Upper lobe of right lung (tissue), 1 donor: ENCODE data around the gene PAN3. TPM values are rescaled to one million over a fixed set of nuclear protein-coding genes. Genes with fewer than 3 reads are reported as not detected.

Experiments used
- ATAC-seq: fragments of 200-7000 bp; cut with Tn5 transposase; one replicate; pipeline ENCODE4 v1.9.1; 2020; ENCODE audit warnings: mild to moderate bottlenecking, moderate library complexity
- DNase-seq: peaks from one replicate; pipeline ENCODE4 v3.0.0-alpha.2; 2020
- H3K27ac ChIP-seq: fragments of 200-600 bp; one replicate; pipeline ENCODE4 v1.8.0; 2022
- H3K27me3 ChIP-seq: fragments of 200-600 bp; one replicate; pipeline ENCODE4 v1.8.0; 2022; ENCODE audit warnings: mild to moderate bottlenecking
- H3K36me3 ChIP-seq: fragments of 200-600 bp; one replicate; pipeline ENCODE4 v1.8.0; 2022
- H3K4me1 ChIP-seq: fragments of 200-600 bp; one replicate; pipeline ENCODE4 v1.8.0; 2022
- H3K4me3 ChIP-seq: fragments of 200-600 bp; one replicate; pipeline ENCODE4 v1.8.0; 2022; ENCODE audit warnings: mild to moderate bottlenecking
- H3K9me3 ChIP-seq: fragments of 200-600 bp; one replicate; pipeline ENCODE4 v1.8.0; 2022
- intact Hi-C: fragments of 100-400 bp; cut with DNase I; formaldehyde crosslinking; loops from one replicate; pipeline ENCODE4 v1.11.0; 2022
- total RNA-seq: library from RNA; stranded (reverse); fragmentation: NEBNext Ultra II Directional; extraction: Animal tissue kit (Norgen Biotek cat#: 25700); gene quantifications from one replicate; pipeline ENCODE4 v1.2.1, GENCODE V29; 2021
- TF ChIP-seq, protein P1 (sequence below): fragments of 200-600 bp; IDR thresholded peaks from one replicate; pipeline ENCODE4 v1.8.0; 2022; ENCODE audit warnings: antibody characterized with exemption
- donor health status: DM: no; HTN: yes; CAD: no; lungs with severe emphysema.

Gene PAN3
- total RNA-seq, 1 donor from 2014 or later = 34.3 TPM

DNA sequence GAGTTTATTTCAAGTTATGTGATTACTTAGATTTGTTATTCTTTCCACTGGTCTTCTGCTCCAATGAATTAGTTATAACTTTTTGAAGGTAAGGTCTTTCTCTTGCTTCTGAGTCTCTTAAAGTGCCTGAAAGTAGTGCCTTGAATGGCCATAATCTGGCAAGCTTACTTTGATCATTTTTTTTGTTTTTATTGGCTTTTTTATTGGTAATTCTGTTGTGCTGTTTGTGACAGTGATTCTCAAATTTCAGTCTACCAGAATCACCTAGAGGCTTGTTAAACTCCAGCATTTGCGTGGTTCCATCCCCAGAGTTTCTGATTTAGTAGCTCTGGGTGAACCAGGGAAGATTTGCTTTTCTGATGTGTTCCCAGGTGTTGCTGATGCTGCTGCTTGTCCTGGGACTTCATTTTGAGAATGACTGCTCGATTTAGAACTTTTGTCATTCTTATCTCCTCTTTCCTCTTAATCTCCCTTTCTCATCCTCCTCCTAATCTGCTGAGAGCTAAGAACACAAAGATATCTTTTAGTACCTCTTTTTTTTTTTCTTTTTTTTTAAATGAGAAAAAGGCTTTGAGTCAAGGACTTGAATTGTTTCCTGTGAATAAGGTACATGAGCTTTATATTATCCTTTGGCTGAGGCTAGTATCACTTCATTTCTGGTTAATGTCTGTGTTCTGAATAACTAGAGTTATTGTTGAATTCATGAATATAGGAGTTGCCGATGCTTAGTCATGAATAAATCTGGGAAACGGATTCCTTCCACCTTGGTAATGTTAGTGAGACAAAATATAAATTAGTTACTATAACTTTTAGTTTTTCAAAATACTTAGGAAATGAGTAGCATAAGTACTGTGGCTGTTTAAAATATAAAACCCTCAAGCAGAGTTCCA is 91.4 kb downstream of the PAN3 start:
- ATAC-seq (no peak), DNase-seq (no peak)
- intact Hi-C loops = no loop called here
- Histone ChIP-seq H3K27me3 (no peaks in the 10 kb centered on the region), H3K4me1 (no peaks in the 10 kb centered on the region), H3K27ac (no peak overlapping the region), H3K9me3 (no peaks in the 10 kb centered on the region), H3K4me3 (no peak overlapping the region), H3K36me3 (peaks cover 2% of the 10 kb centered on the region)
- TF ChIP-seq, protein P1, sequence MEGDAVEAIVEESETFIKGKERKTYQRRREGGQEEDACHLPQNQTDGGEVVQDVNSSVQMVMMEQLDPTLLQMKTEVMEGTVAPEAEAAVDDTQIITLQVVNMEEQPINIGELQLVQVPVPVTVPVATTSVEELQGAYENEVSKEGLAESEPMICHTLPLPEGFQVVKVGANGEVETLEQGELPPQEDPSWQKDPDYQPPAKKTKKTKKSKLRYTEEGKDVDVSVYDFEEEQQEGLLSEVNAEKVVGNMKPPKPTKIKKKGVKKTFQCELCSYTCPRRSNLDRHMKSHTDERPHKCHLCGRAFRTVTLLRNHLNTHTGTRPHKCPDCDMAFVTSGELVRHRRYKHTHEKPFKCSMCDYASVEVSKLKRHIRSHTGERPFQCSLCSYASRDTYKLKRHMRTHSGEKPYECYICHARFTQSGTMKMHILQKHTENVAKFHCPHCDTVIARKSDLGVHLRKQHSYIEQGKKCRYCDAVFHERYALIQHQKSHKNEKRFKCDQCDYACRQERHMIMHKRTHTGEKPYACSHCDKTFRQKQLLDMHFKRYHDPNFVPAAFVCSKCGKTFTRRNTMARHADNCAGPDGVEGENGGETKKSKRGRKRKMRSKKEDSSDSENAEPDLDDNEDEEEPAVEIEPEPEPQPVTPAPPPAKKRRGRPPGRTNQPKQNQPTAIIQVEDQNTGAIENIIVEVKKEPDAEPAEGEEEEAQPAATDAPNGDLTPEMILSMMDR = no peak

- Histone ChIP-seq H3K4me1 (no peaks in the 10 kb centered on the region), H3K27me3 (no peaks in the 10 kb centered on the region), H3K36me3 (peaks cover 8% of the 10 kb centered on the region), H3K9me3 (no peaks in the 10 kb centered on the region), H3K27ac (no peak overlapping the region), H3K4me3 (no peak overlapping the region)
- no peak for ATAC-seq
- no peak for DNase-seq
- TF ChIP-seq, protein P1 = no peak
- intact Hi-C loops = no loop called here
Measured at GRCh38 chr13:28231642-28232041, 93.3 kb downstream of the PAN3 start.

- intact Hi-C loops = no loop called here
- ATAC-seq (no peak), DNase-seq (no peak)
- TF ChIP-seq, protein P1 = no peak
- Histone ChIP-seq H3K36me3 (peaks cover 12% of the 10 kb centered on the region), H3K27me3 (no peaks in the 10 kb centered on the region), H3K9me3 (no peaks in the 10 kb centered on the region), H3K4me3 (no peak overlapping the region), H3K4me1 (no peaks in the 10 kb centered on the region), H3K27ac (no peak overlapping the region)
Measured at GRCh38 chr13:28237944-28238343, 99.6 kb downstream of the PAN3 start.

DNA sequence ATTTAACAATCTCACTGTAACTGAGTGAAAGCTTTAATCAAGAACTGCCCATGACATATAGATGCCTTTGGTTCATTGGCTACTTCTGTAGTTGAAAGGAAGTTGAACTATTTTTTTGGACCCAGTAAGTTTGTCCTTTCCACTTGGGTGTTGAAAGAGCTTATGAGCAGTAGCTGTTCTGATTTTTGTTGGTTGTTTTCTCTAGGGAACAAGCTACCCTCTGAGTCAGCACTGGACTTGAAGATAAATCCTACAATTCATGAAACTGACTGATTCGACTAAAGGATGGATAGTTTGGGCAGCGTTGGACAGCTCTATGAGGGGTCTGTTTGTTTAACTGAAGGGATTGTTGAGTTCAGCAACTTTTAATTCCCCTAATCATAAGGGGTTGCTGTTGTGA is 101.0 kb downstream of the PAN3 start:
- no peaks in the 10 kb centered on the region for H3K4me1 ChIP-seq
- ATAC-seq (no peak), DNase-seq (no peak)
- no peak overlapping the region for H3K27ac ChIP-seq
- no peak overlapping the region for H3K4me3 ChIP-seq
- TF ChIP-seq, protein P1 = no peak
- H3K27me3 ChIP-seq = no peaks in the 10 kb centered on the region
- H3K36me3 ChIP-seq = peaks cover 24% of the 10 kb centered on the region
- H3K9me3 ChIP-seq = no peaks in the 10 kb centered on the region
- intact Hi-C loops = no loop called here

DNA sequence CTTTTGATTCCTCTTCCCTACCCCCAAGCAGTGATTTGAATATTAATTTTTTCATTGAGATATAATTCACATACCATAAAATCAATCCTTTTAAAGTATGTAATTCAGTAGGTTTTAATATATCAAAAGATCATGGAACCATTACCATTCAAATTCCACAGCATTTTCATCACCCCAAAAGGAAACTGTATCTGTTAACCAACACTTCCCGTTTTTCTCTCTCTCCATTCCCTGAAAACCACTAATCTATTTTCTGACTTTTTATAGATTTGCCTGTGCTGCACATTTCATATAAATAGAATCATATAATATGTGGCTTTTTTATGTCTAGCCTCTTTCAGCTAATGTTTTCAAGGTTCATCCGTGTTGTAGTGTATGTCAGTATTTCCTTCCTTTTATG is 107.1 kb downstream of the PAN3 start:
- no peak for DNase-seq
- H3K27ac ChIP-seq = no peak overlapping the region
- H3K4me3 ChIP-seq = no peak overlapping the region
- H3K27me3 ChIP-seq = no peaks in the 10 kb centered on the region
- H3K36me3 ChIP-seq = peaks cover 25% of the 10 kb centered on the region
- TF ChIP-seq, protein P1 = no peak
- ATAC-seq = no peak
- intact Hi-C loops = no loop called here
- H3K9me3 ChIP-seq = no peaks in the 10 kb centered on the region
- H3K4me1 ChIP-seq = no peaks in the 10 kb centered on the region
